NK-92 (cell line): Measurements from ENCODE around the gene RPEL1.
"Not testable (repeated sequence)": the region's sequence is repeated elsewhere in the genome, so short reads cannot be mapped to it uniquely, and the experiment has no call there.

Source experiments
- DNase-seq: peaks from one replicate; lab custom pipeline; 2025; ENCODE audit not compliant: unreplicated experiment; lab: John Stamatoyannopoulos, UW

RPEL1 gene

GRCh38 chr10:103232772-103233488 is 12.8 kb upstream of the RPEL1 start:
- no peak for DNase-seq

GRCh38 chr10:103235775-103236174 is 9.9 kb upstream of the RPEL1 start:
- no peak for DNase-seq

DNA sequence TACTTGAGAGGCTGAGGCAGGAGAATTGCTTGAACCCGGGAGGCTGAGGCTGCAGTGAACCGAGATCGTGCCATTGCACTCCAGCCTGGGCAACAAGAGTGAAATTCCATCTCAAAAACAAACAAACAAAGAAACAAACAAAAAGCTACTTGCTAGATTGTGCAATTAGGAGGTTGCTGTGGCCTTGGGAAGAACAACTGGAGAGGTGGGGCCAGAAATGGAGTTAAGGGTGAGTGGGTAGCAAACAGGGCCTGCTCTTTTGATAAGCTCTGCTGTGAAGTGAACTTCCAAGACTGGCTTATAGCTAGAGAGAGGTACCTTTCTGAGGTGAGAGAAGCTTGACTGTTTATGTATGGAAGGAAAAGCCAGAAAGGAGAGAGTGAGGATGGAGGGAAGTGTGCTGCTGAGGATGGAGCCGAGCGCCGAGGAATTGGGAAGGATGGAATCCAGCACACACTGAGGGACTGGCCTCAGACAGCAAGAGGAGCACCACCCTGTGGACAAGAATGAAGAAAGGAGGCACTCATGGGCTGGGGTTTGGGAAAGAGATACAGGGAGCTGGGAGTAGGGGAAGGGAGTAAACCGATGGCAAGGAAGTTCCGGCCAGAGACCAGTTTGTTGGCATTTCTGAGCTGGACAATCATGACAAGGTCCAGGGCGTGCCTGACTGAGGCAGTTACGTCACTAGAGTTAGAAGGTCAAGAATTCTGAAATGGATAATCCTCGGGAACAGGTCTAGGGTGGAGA is 7.0 kb upstream of the RPEL1 start:
- DNase-seq = no peak

GRCh38 chr10:103241262-103242011 is 4.2 kb upstream of the RPEL1 start:
- no peak for DNase-seq

GRCh38 chr10:103244666-103245271 is 918 bp upstream of the RPEL1 start:
- no peak for DNase-seq

- DNase-seq = no peak
Observed at GRCh38 chr10:103246324-103246723, 637 bp downstream of the RPEL1 start.

DNA sequence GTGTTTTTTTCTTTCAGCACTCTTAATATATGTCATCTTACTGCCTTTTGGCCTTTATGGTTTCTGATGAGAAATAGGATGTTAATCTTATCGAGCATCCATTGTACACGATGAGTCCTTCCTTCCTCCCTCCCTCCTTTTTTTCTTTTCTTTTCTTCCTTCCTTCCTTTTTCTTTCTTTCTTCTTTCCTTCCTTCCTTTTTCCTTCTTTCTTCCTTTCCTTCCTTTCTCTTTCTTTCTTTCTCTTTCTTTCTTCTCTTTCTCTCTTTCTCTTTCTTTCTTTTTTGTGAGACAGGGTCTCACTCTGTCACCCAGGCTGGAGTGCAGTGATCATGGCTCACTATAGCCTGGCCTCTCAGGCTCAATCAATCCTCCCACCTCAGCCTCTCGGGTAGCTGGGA is 8.4 kb downstream of the RPEL1 start:
- DNase-seq = no peak

DNA sequence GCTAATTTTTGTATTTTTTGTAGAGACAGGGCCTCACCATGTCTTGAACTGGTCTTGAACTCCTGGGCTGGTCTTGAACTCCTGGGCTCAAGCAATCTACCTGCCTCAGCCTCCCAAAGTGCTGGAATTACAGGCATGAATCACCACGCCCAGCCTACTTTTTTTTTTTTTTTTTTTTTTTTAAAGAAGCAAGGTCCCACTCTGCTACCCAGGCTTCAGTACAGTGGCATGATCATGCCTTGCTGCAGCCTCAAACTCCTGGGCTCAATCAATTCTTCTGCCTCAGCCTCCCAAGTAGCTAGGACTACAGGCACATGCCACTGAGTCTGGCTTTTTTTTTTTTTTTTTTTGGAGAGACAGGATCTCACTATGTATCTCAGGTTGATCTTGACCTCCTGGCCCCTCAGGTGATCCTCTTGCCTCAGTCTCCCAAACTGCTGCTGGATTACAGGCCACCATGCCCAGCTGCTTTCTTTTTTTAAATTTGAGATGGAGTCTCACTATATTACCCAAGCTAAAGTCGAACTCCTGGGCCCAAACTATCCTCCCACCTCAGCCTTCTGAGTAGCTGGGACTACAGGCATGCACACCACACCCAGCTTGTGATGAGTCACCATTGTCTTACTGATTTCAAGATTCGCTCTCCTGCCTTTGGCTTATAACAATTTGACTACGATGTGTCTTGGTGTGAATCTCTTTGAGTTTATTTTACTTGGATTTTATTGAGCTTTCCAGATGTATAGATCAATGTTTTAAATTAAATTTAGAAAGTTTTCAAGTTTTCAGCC is 9.0 kb downstream of the RPEL1 start:
- no peak for DNase-seq

DNA sequence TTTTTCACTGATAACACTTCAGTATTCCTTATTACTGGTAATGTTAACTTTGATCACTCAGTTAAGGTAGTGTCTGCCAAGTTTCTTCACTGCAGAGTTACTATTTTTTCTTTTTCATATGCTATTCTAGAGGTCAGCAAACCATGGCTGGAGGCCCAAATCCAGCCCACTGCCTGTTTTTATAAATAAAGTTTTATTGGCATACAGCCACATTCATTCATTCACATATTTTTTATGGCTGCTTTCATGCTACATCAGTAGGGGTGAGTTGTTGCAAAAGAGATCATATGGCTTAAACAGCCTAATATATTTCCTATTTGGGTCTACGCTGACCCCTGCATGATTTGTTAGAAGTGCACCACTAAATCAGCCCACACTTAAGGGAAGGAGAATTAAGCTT is 10.9 kb downstream of the RPEL1 start:
- no peak for DNase-seq

GRCh38 chr10:103257812-103258211 is 12.1 kb downstream of the RPEL1 start:
- no peak for DNase-seq

GRCh38 chr10:103258928-103259327 is 13.2 kb downstream of the RPEL1 start:
- DNase-seq = not testable (repeated sequence)

- DNase-seq = no peak
Observed at GRCh38 chr10:103259989-103260388, 14.3 kb downstream of the RPEL1 start.

DNA sequence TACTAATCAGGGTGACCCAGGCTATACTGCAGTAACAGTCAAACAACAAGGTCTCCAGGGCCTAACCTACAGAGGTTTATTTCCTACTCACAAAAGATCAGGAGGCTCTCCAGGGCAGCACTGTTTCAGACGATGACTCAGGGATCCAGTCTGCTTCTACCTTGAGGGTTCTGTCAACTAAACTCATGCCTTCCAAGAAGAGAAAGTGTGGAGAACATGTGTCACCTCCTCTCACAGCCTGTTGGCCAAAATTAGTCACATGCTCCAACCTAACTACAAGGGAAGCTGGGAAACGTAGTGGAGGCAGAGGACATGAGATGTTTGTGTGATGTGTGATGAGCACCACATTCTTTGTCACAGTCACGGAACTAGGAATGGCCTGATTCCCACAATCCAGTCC is 16.5 kb downstream of the RPEL1 start:
- no peak for DNase-seq

DNA sequence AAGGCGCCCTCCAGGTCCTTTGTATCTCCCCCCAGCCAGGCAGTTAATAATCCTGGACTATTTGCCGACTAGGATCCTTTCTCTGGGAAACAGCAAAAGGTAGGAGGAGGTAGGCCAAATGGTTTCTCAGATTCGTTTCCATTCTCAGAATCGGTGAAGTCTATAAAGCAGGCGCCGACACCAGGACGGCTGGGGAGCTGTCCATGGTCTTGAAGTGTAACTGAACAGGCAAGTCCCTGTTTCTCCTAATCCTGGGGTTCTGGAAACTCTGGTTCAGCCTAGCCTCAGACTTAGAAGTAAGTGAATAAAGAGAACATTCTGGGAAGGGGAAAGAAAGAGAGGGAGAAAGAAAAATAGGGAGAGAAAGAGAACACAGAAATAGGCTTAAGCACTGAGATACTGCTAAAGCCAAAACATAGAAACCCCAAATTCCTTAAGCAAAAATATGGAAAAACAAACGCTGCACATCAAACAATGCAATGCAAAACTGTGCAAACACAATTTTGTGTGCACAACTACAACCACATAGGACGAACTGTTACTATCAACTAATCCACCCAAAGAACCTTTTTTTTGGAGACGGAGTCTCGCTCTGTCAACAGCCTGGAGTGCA is 20.1 kb downstream of the RPEL1 start:
- DNase-seq = no peak

DNA sequence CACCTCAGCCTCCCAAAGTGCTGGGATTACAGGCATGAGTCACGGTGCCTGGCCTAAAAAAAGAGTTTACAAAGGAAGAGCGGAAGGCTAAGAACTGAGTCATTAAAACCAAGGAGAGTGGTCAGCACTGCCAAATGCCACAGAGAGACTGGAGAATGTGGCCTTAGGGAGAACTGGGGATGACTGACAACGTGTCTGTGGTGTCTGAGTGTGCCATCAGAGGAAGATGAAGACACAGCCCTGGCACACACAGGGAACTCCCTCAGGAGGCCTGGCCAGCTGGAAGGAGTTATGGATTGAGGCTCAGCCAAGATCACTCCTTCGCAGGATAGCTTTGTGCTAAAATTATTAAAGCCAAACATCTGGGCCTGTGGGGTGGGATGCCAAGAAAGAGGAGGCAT is 27.4 kb downstream of the RPEL1 start:
- no peak for DNase-seq

DNA sequence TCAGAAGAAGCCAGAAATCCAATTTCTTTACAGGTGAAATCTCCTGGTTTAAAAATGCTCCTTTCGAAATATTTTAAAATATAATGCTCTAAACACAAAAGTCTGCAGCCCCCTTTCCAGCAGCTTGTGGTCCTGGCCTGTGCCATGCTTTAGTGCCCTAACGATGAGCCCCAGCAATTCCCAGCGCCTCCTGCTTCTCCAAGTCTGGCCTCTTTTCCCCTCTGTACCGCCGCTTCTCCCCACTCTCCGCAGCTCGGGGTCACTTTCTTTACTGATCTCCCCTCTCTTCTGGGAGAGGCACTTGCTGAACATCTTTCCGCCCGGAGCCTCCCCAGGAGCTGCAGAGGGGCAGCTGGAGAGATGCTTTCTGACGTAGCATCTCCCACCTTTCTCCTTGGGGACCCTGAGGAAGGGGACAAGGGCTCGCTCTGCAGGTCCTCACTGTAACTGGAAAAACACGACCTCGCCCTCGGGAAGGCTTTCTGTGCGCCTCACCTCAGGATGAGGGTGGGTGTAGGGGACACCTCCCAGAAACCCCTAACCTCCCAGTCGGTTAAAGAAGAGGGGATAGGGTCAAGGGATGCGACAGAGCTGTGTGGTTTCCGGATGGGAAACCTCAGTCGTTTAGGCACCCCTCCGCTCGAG is 30.7 kb downstream of the RPEL1 start:
- DNase-seq = no peak

DNA sequence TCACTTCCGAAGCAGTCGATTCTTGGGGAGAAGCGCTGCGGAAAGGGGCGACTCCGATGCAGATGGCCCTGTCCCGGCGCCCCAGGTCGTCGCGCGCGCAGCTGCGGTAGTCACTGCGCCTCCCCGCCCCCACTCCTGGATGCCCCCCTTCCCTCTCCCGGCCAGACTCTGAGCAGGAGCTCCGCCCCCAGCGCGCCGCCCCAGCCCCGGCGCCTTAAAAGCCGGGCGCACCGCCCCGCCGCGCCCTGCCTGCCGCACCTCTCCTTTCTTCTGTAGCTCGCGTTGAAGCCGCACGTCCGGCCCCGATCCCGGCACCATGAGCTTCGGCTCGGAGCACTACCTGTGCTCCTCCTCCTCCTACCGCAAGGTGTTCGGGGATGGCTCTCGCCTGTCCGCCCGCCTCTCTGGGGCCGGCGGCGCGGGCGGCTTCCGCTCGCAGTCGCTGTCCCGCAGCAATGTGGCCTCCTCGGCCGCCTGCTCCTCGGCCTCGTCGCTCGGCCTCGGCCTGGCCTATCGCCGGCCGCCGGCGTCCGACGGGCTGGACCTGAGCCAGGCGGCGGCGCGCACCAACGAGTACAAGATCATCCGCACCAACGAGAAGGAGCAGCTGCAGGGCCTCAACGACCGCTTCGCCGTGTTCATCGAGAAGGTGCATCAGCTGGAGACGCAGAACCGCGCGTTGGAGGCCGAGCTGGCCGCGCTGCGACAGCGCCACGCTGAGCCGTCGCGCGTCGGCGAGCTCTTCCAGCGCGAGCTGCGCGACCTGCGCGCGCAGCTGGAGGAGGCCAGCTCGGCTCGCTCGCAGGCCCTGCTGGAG is 31.4 kb downstream of the RPEL1 start, which contains the start of gene INA:
Gene INA, plus strand, starts transcription at position 243 of the 817 bp plus-strand sequence. Its CDS starts 74 bp downstream, at position 317.
- DNase-seq = no peak

GRCh38 chr10:103277713-103278536 is 32.2 kb downstream of the RPEL1 start:
- no peak for DNase-seq
